Measurements from ENCODE around the gene CDK14.

DNA sequence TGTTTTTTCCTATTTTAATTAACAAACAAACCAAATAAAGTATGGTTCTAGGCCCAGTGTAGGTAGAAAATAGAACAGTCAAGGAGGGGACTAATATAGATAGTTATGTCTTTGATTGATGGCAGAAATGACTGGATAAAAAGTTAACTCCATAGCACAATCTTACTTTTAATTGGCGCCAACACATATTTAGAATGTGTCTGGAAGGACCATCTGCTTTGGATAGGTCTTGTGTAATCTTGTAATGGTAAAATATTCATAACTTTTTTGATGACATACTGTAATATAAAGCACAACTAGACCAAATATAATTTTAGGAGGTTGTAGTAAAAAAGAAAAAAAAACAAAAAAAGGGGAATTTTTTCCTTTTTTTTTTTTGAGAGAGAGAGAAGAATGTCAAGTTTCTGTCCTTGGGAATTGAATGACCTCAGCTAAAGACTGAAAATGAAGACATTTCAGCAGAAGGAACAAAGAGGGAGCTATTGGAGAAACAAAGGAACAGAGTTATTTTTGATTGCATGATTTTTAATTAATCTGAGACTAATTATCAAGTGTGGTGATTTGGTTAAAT is 193.7 kb downstream of the CDK14 start:
- TF ChIP-seq, protein P1, sequence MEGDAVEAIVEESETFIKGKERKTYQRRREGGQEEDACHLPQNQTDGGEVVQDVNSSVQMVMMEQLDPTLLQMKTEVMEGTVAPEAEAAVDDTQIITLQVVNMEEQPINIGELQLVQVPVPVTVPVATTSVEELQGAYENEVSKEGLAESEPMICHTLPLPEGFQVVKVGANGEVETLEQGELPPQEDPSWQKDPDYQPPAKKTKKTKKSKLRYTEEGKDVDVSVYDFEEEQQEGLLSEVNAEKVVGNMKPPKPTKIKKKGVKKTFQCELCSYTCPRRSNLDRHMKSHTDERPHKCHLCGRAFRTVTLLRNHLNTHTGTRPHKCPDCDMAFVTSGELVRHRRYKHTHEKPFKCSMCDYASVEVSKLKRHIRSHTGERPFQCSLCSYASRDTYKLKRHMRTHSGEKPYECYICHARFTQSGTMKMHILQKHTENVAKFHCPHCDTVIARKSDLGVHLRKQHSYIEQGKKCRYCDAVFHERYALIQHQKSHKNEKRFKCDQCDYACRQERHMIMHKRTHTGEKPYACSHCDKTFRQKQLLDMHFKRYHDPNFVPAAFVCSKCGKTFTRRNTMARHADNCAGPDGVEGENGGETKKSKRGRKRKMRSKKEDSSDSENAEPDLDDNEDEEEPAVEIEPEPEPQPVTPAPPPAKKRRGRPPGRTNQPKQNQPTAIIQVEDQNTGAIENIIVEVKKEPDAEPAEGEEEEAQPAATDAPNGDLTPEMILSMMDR (IDR thresholded peaks at IDR 0.05; ENCODE audit: low read depth, low read length, missing input control) = no peak
- TF ChIP-seq, protein P2, sequence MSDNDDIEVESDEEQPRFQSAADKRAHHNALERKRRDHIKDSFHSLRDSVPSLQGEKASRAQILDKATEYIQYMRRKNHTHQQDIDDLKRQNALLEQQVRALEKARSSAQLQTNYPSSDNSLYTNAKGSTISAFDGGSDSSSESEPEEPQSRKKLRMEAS (IDR thresholded peaks at IDR 0.05) = no peak
- TF ChIP-seq SP1 (IDR thresholded peaks at IDR 0.05) = no peak
- no peak for TF ChIP-seq FOXA1 (IDR thresholded peaks at IDR 0.05)
- no peak for TF ChIP-seq NR2F2 (IDR thresholded peaks at IDR 0.05)
- TF ChIP-seq, protein P3, sequence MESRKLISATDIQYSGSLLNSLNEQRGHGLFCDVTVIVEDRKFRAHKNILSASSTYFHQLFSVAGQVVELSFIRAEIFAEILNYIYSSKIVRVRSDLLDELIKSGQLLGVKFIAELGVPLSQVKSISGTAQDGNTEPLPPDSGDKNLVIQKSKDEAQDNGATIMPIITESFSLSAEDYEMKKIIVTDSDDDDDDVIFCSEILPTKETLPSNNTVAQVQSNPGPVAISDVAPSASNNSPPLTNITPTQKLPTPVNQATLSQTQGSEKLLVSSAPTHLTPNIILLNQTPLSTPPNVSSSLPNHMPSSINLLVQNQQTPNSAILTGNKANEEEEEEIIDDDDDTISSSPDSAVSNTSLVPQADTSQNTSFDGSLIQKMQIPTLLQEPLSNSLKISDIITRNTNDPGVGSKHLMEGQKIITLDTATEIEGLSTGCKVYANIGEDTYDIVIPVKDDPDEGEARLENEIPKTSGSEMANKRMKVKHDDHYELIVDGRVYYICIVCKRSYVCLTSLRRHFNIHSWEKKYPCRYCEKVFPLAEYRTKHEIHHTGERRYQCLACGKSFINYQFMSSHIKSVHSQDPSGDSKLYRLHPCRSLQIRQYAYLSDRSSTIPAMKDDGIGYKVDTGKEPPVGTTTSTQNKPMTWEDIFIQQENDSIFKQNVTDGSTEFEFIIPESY (IDR thresholded peaks at IDR 0.05) = no peak
- no peak for TF ChIP-seq TAF1 (conservative IDR thresholded peaks at IDR 0.05)
- no peak for TF ChIP-seq JUND (IDR thresholded peaks at IDR 0.05)
- TF ChIP-seq GABPA (IDR thresholded peaks at IDR 0.05 in 1 of 2, conservative IDR thresholded peaks at IDR 0.05 in 1 of 2) = no peak
- TF ChIP-seq RAD21 (IDR thresholded peaks at IDR 0.05) = no peak
